ENCODE measurements around the gene ANO10.

ANO10 gene

DNA sequence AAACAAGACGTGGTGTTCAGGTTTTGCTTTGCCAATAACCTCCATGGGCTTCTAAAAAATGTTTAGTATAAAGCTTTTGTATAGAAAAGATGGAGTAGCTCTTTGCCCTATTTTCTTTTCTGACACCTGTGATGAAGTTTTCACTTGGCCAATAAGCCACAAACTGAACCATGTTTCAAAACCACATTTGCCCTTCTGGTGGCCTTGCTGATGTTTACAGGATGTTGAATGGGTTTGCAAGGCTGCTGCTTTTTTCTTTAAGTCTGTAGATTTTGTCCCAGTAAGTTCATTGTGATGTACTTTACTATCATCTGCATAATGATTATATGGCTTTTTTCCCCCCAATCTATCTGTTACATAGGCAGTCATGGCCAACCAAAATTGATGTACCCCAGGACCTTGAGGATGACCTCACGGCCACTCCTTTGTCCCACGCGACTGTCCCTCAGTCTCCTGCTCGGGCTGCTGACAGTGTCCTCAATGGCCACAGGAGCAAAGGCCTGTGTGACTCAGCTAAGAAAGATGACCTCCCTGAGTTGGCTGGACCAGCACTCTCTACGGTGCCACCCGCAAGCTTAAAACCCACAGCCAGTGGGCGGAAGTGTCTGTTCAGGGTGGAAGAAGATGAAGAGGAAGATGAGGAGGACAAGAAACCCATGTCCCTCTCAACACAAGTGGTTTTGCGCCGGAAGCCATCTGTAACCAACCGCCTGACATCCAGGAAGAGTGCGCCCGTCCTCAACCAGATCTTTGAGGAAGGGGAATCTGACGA is 274.6 kb downstream of the ANO10 start:
- DNase-seq (ENCODE audit: low spot score), result no peak

GRCh38 chr3:43345877-43346276 is 275.9 kb downstream of the ANO10 start:
- DNase-seq (ENCODE audit: low spot score), result no peak

GRCh38 chr3:43345246-43345645 is 276.6 kb downstream of the ANO10 start:
- no peak for DNase-seq (ENCODE audit: low spot score)

- DNase-seq (ENCODE audit: low spot score), result no peak
These were observed 277.3 kb downstream of the ANO10 start for GRCh38 chr3:43344520-43344919.

GRCh38 chr3:43343815-43344214 is 278.0 kb downstream of the ANO10 start:
- no peak for DNase-seq (ENCODE audit: low spot score)

DNA sequence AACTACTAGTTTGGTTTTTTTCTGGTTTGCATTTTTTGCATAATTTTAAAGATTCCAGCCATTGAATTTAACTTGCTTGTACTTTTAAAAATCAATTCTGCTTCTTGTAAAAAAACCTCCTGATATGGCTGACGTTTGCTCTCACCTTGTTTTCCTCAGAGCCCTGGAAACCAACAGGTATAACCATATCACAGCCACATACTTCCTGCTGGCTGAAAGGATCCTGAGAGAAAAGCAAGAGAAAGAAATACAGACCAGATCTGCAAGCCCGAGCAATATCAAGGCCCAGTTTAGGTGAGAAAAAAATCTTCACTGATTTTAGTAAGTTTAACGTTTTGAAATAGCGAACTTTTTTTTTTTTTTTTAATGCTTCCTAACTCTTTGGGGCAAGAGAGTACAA is 278.6 kb downstream of the ANO10 start:
- no peak for DNase-seq (ENCODE audit: low spot score)

DNA sequence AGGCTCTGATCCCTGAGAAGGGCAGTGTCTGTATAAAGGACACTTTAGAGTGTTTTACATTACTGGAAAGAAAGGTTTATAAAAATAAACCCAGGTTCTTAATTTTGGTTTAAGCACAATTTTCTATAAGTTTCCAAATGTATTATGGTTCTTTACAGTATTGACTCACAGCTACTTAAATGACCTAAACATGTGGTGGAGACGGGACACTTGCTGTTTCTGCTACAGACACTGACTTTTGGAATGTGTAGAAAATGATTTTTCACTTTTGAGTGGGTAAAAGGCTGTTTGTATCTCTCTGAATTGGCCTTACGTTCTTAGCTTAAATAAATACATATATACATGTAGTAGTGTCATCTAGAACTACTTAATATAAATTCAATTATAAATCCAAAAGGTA is 280.0 kb downstream of the ANO10 start:
- no peak for DNase-seq (ENCODE audit: low spot score)

- no peak for DNase-seq (ENCODE audit: low spot score)
These were observed 281.4 kb downstream of the ANO10 start for GRCh38 chr3:43340403-43340802.

DNA sequence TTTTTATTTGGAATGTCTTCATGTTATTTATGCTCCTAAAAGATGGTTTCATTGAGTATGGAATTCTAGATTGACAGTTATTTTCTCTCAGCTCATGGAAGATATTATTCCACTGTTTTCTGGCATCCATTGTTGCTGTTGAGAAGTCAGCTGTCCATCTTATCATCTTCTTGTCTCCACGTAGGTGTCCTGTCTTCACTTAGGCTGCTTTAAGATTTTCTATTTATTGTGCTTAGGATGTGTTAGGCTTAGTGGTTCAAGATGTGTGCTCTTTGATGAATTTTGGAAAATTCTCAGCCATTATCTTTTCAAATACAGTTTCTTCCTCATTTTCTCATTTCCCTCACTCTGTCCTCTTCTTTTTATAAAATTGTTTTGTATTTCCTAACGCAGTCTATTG is 283.5 kb downstream of the ANO10 start:
- DNase-seq (ENCODE audit: low spot score), result no peak

DNA sequence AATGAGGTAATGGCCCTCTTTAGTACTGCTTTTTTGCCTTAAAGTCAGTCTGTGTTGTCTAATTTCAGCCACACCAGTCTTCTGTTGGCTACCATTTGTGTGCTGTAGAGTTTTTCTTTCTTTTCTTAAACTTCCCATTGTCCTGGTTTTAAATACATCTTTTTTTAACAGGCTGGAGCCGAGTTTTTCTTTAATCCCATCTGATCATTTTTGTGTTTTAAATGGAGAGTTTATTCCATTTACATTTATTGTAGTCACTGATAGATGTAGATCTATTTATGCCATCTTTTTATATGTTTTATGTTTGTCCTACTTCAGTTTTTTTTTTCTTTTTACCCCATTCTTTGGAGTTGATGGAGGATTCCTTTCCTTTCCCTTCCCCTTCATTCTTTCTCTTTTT is 286.0 kb downstream of the ANO10 start:
- DNase-seq (ENCODE audit: low spot score), result no peak

DNA sequence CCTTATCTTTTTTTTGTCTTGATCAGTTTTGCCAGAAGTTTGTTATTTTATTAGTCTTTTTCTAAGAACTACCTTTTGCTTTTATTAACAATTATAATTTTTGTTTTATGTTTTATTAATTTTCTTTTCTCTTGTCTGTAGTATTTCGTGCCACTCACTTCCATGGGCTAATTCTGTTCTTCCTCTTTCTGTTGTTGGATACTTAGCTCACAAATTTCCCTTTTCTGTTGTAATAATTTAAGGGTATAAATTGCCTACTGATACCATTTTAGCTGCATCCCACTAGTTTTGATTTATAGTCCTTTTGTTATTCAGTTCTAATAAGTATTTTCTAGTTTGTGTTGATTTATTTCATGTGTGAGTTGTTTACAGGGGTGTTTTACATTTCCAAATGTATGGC is 286.8 kb downstream of the ANO10 start:
- no peak for DNase-seq (ENCODE audit: low spot score)

DNA sequence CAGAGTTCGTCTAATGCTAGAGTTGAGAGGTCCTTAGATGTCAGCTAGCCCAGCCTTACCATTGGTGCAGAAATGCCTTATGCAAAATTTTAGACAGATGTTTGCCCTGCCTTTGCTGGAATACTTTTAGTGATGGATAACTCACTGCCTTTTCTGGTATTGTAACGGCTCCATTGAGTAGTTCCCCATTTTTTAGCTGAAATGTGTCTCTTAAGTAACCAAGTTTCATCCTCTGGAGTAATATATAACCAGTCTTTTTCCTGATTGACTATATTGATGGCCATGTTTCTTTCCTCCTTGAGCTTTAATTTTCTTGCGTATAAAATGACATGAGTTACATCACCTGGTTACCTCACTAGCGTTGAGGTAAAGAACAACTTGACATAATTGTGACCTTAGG is 290.4 kb downstream of the ANO10 start:
- no peak for DNase-seq (ENCODE audit: low spot score)

DNA sequence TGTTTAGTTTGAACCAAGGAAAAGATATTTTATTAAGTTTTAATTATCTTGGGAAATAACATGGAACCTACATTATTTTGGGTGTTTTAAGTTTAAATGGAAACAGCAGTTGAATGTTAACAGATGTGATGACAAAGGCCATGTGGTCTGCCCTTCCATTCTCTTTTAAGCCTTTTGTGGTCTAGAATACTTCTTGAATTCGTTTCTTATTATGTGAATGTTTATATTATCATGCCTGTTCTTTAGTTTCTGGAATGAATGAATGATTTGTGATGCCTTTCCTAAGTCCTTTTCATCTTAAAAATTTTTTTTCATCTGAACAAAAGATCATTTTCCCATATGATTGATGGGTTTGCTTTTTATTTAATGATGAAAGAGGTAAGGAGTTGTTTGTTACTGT is 290.8 kb downstream of the ANO10 start:
- no peak for DNase-seq (ENCODE audit: low spot score)

DNA sequence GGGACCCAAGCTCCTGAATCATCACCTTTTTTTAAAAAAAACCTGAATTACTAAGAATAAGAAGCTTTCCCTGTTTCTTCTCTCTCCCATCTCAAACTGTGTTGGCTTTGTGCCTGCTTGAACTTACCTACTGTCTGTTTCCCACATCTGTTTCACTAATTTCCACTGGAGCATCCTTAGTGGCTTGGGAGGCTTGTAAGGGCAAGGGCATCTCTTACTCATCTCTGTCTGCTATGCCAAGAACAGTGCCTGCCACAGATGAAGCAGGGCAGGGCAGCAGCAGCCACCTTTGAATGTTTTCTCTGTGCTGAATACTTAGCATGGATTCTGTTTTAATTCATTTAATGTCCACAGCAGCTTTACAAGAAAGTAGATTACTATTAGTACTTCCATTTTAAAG is 293.2 kb downstream of the ANO10 start:
- no peak for DNase-seq (ENCODE audit: low spot score)

DNA sequence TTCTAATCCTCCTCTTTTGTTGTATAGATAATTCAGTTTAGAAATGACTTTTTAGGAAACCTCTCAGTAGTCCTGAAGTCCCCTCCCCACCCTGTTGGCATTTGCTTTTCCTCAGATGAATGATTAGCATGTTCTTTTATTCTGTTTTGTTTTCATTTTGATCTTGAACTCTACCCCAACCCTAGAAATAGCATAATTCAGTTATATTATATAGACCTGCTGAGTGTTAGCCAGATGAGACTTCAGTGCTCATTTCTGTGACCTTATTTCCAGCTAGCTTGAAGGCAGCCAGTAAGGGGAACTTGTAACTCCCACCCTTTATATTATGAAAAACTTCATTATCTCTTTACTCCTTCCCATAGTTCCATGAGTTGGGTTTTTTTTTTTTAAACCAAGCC is 294.2 kb downstream of the ANO10 start:
- DNase-seq (ENCODE audit: low spot score), result no peak

DNA sequence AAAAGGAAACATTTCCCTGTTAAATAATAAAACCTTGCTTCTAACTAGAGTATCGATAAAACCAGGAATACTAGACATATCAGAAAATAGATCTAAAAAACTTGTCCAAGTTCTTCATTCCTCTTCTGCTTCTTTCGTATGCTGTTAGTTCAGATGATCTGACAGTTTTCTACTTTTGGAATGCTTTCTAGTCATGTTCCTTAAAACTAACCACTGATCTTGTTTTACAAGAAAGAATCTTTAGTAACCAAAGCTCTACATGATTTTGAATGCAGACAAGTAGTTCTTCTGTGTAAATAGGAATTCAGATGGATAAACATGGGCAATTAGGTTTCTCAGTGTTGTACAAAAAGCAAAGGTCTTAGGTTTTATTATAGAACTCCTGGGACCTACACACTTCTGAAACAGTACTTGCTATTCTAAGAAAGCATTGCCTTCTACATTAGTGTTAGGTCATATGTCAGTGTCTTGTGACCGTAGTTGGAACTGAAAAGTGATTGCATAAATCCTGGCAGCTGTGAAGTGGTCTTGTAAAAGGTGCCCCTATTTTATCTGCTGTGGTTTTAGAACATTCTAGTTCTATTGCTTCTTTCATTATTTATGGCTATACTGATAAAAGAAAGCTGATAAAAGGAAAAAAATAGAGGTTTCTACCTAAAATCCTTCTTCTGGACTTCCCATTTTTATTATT is 294.8 kb downstream of the ANO10 start:
- DNase-seq (ENCODE audit: low spot score), result no peak

GRCh38 chr3:43323541-43323940 is 298.3 kb downstream of the ANO10 start:
- no peak for DNase-seq (ENCODE audit: low spot score)

GRCh38 chr3:43320288-43320687 is 301.5 kb downstream of the ANO10 start:
- DNase-seq (ENCODE audit: low spot score), result no peak

- DNase-seq (ENCODE audit: low spot score), result no peak
These were observed 302.0 kb downstream of the ANO10 start for GRCh38 chr3:43319794-43320193.

GRCh38 chr3:43319376-43319775 is 302.4 kb downstream of the ANO10 start:
- DNase-seq (ENCODE audit: low spot score), result no peak

DNA sequence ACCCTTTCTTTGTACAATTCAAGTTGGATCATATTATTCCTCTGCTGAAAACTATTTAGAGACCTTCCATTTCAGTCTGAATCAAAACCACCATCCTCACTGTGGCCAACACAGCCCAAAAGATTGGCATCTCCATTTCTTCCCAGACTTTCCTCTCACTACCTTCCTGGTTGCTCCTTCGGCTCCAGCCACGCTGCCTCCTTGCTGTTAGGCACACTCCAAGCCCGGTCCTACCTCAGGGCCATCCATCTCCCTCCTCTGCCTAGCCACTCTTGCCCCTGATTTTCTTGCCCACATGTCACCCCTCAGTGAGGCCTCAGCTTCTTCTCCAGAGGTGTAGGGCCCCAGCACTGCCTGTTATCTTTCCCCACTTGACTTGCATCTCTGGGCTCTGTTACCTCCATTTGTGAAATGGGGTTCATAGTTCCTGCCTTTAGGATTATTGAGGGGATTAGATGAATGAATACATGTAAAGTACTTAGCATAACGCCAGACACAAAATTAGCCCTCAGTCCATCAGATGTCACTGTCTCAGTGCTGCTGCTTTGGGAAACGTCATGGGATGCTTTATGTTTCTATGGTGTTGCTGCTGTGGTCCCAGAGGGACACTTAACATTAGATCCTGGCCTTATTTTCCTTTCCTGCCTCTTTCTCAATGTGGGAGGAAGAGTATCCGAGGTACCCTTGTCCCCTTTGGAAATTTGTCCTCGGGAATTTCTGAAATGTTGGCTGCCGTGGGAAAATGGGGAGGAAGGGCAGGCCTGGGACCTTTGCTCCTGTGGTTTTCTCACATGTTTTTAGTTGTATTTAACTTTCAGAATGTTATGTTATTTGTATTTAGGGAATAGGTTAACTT is 304.1 kb downstream of the ANO10 start:
- no peak for DNase-seq (ENCODE audit: low spot score)

DNA sequence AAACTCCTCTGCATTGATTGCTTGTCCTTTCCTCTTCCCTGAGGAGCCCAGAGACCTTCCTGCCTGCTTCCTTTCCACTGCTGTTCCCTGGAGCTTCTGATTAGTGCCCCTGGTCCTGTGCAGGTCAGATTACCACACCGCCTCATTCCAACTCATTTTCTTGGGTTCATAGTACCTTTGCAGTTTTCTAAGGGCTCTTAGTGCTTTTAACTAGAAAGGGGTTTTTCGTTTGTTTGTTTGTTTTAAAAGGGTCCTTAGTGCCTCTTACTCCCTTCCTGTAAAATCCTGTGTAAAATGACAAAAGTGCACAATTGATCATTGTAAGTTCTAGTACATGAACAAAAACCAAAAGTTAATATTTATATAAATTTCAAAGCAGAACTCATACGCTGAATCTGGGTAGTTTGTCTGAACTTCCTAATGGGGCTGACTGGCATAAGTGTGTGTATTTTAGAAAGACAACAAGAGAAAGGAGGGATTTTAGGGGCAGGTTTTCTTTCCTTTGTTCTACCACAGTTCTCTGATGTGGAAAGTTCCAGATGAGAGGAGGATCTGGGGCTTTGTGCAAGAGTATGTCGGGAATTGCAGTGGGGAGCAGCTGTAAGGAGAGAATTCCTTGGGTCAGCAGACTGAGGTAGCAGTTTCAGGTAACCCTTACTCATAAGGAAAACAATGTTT is 304.9 kb downstream of the ANO10 start:
- DNase-seq (ENCODE audit: low spot score), result no peak

Measured in D341Med (cell line).